DOHH2 (cell line): ENCODE measurements around the gene INSYN2B.

Experiments
- EZH2phosphoT487 ChIP-seq: fragments of 200-600 bp; sonication (generic); IDR thresholded peaks from 2 replicates; pipeline ENCODE4 v1.6.1; 2017; ENCODE audit warnings: borderline replicate concordance, mild to moderate bottlenecking, antibody characterized with exemption, low read length, moderate library complexity, mixed read lengths
- TF ChIP-seq, protein P1 (sequence below): fragments of 200-600 bp; sonication (generic); IDR thresholded peaks from one replicate; pipeline ENCODE4 v1.5.1; 2014; ENCODE audit warnings: antibody characterized with exemption, mild to moderate bottlenecking, low read depth, low read length; ENCODE audit not compliant: poor library complexity, severe bottlenecking

DNA sequence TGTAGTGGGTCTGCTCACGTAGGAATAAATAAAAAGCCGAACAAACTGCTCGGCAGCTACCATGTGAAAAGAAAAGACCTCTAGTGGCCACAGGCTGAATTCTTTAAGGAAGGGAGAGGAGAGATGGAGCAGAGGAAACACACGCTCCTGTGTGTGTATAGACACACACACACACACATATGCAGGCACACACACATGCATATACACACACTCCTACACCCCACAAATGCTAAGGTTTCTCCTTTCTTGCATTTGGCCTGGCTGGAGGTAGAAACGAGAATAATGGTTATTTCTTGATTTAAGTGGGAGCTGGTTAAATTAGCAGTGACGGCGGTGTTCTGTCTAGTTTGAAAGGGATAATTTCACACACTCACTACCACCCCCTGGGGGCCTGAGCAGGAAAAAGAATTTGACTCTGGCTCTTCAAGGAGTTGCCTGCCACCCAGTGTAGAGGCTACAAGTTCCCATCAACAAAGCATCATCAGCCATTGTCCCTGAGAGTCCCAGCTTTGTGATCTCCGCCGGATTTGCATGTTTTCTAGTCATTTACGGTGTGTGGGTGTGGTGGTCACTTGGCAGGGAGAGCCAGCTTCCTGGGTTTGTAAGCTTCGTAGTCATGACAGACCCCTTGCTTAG, at the start of gene INSYN2B:
- TF ChIP-seq, protein P1, sequence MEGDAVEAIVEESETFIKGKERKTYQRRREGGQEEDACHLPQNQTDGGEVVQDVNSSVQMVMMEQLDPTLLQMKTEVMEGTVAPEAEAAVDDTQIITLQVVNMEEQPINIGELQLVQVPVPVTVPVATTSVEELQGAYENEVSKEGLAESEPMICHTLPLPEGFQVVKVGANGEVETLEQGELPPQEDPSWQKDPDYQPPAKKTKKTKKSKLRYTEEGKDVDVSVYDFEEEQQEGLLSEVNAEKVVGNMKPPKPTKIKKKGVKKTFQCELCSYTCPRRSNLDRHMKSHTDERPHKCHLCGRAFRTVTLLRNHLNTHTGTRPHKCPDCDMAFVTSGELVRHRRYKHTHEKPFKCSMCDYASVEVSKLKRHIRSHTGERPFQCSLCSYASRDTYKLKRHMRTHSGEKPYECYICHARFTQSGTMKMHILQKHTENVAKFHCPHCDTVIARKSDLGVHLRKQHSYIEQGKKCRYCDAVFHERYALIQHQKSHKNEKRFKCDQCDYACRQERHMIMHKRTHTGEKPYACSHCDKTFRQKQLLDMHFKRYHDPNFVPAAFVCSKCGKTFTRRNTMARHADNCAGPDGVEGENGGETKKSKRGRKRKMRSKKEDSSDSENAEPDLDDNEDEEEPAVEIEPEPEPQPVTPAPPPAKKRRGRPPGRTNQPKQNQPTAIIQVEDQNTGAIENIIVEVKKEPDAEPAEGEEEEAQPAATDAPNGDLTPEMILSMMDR, result peak; percentile 60
- TF ChIP-seq EZH2phosphoT487, result no peak
